IMR-90 (cell line): ENCODE results near the gene GABRB3. TPM values are rescaled to one million over a fixed set of nuclear protein-coding genes. Genes with fewer than 3 reads are reported as not detected.

Experiments
- ATAC-seq: fragments of 200-7000 bp; cut with Tn5 transposase; 2 replicates; pipeline ENCODE4 v1.9.1; 2020; ENCODE audit warnings: low read depth, mild to moderate bottlenecking, moderate library complexity
- BruUV-seq: library from RNA; stranded (reverse); fragments of 400-500 nt; replicated peaks from 2 replicates; lab custom pipeline; 2021; lab: Mats Ljungman, UMichigan
- CTCF ChIA-PET: fragments of 300-600 bp; formaldehyde crosslinking; extraction: SDS; loops from one replicate; lab custom pipeline; 2021; ENCODE audit warnings: antibody characterized with exemption; lab: Yijun Ruan, JAX
- POLR2A ChIA-PET: fragments of 300-600 bp; sonication (Branson Sonifier 250); formaldehyde crosslinking; loops from one replicate; lab custom pipeline; 2022; ENCODE audit warnings: antibody characterized with exemption; ENCODE audit not compliant: unreplicated experiment; lab: Charles Lee
- DNase-seq: peaks from one replicate; pipeline ENCODE4 v3.0.0; 2013
- H2AFZ ChIP-seq: replicated peaks from 2 replicates; pipeline ENCODE3; 2013; ENCODE audit warnings: low read length, mild to moderate bottlenecking; ENCODE audit not compliant: poor library complexity
- H2AK5ac ChIP-seq: 2 replicates; pipeline ENCODE4 v1.6.1; 2013; ENCODE audit warnings: low read depth, low read length, inconsistent platforms
- H2AK9ac ChIP-seq: replicated peaks from 2 replicates; pipeline ENCODE3; 2013; ENCODE audit warnings: mild to moderate bottlenecking, low read depth, low read length, moderate library complexity; ENCODE audit not compliant: poor library complexity
- H2BK120ac ChIP-seq: 2 replicates; pipeline ENCODE4 v1.6.1; 2013; ENCODE audit warnings: low read depth, low read length, inconsistent platforms
- H2BK15ac ChIP-seq: 3 replicates; pipeline ENCODE4 v1.6.1; 2013; ENCODE audit warnings: low read depth, low read length, inconsistent platforms
- H2BK20ac ChIP-seq: 2 replicates; pipeline ENCODE4 v1.6.1; 2013; ENCODE audit warnings: low read depth, mild to moderate bottlenecking, inconsistent platforms, low read length, moderate library complexity
- H2BK5ac ChIP-seq: 2 replicates; pipeline ENCODE4 v1.6.1; 2013; ENCODE audit warnings: mild to moderate bottlenecking, low read depth, low read length, inconsistent platforms; ENCODE audit not compliant: poor library complexity, severe bottlenecking
- H3K14ac ChIP-seq: replicated peaks from 2 replicates; pipeline ENCODE4 v1.6.1; 2013; ENCODE audit warnings: low read depth, low read length, inconsistent platforms
- H3K18ac ChIP-seq: 2 replicates; pipeline ENCODE4 v1.6.1; 2013; ENCODE audit warnings: low read depth, low read length, control low read depth
- H3K23ac ChIP-seq: 2 replicates; pipeline ENCODE4 v1.6.1; 2013; ENCODE audit warnings: low read depth, low read length, inconsistent platforms
- H3K27ac ChIP-seq: 2 replicates; pipeline ENCODE4 v1.5.1; 2013; ENCODE audit warnings: mild to moderate bottlenecking, control low read depth, low read length; ENCODE audit not compliant: insufficient read depth
- H3K27me3 ChIP-seq: 2 replicates; pipeline ENCODE4 v1.6.1; 2013; ENCODE audit warnings: low read length; ENCODE audit not compliant: control insufficient read depth, insufficient read depth
- H3K36me3 ChIP-seq: 2 replicates; pipeline ENCODE4 v1.6.1; 2013; ENCODE audit warnings: low read length, mixed read lengths; ENCODE audit not compliant: control insufficient read depth, insufficient read depth
- H3K4ac ChIP-seq: 2 replicates; pipeline ENCODE4 v1.6.1; 2013; ENCODE audit warnings: low read depth, low read length, inconsistent platforms
- H3K4me1 ChIP-seq: 2 replicates; pipeline ENCODE4 v1.6.1; 2013; ENCODE audit warnings: low read length, mixed read lengths; ENCODE audit not compliant: control insufficient read depth, insufficient read depth
- H3K4me2 ChIP-seq: 2 replicates; pipeline ENCODE4 v1.6.1; 2013; ENCODE audit warnings: low read depth, mild to moderate bottlenecking, control low read depth, low read length, moderate library complexity
- H3K4me3 ChIP-seq: 2 replicates; pipeline ENCODE4 v1.5.1; 2013; ENCODE audit warnings: low read depth, mild to moderate bottlenecking, control low read depth, low read length, moderate library complexity; ENCODE audit not compliant: insufficient read depth
- H3K56ac ChIP-seq: 2 replicates; pipeline ENCODE4 v1.6.1; 2013; ENCODE audit warnings: low read length, inconsistent platforms; ENCODE audit not compliant: insufficient read depth; ENCODE audit errors: extremely low read depth
- H3K79me1 ChIP-seq, 2 experiments: 2 replicates each; pipeline ENCODE4 v1.6.1; 2013; ENCODE audit warnings: low read length in 2 of 2, inconsistent platforms in 1 of 2, low read depth in 1 of 2
- H3K9ac ChIP-seq: 2 replicates; pipeline ENCODE4 v1.6.1; 2013; ENCODE audit warnings: low read depth, low read length, control low read depth
- H3K9me1 ChIP-seq: 2 replicates; pipeline ENCODE4 v1.6.1; 2013; ENCODE audit warnings: low read length, inconsistent platforms; ENCODE audit not compliant: insufficient read depth
- H3K9me3 ChIP-seq: 2 replicates; pipeline ENCODE4 v1.6.1; 2013; ENCODE audit warnings: low read length; ENCODE audit not compliant: control insufficient read depth, insufficient read depth
- H4K20me1 ChIP-seq: 2 replicates; pipeline ENCODE4 v1.6.1; 2013; ENCODE audit warnings: low read length, inconsistent platforms; ENCODE audit not compliant: insufficient read depth
- H4K5ac ChIP-seq: 2 replicates; pipeline ENCODE4 v1.6.1; 2013; ENCODE audit warnings: mild to moderate bottlenecking, low read depth, low read length, control low read depth
- H4K8ac ChIP-seq, 2 experiments: 2 replicates each; pipeline ENCODE4 v1.6.1; 2013; ENCODE audit warnings: low read depth in 2 of 2, low read length in 2 of 2, control low read depth in 1 of 2, inconsistent platforms in 1 of 2
- H4K91ac ChIP-seq: 2 replicates; pipeline ENCODE4 v1.6.1; 2013; ENCODE audit warnings: low read depth, low read length, inconsistent platforms; ENCODE audit not compliant: insufficient read depth
- BHLHE40 ChIP-seq: fragments of 150-350 bp; IDR thresholded peaks from 2 replicates; pipeline ENCODE4 v1.6.1; 2016; ENCODE audit warnings: mild to moderate bottlenecking, low read depth, low read length
- CEBPB ChIP-seq: IDR thresholded peaks from 2 replicates; pipeline ENCODE4 v1.6.1; 2012; ENCODE audit warnings: low read depth, low read length, improper control_type of control experiment
- CHD1 ChIP-seq: IDR thresholded peaks from 2 replicates; pipeline ENCODE4 v1.6.1; 2012; ENCODE audit warnings: low read depth, low read length, improper control_type of control experiment
- FOS ChIP-seq: fragments of 150-350 bp; IDR thresholded peaks from 2 replicates; pipeline ENCODE4 v1.6.1; 2016; ENCODE audit warnings: low read depth, low read length
- MXI1 ChIP-seq: IDR thresholded peaks from 2 replicates; pipeline ENCODE4 v1.6.1; 2012; ENCODE audit warnings: low read depth, mild to moderate bottlenecking, low read length, moderate library complexity, borderline replicate concordance
- NFE2L2 ChIP-seq: fragments of 150-350 bp; IDR thresholded peaks from 2 replicates; pipeline ENCODE4 v1.6.1; 2016; ENCODE audit warnings: low read depth, mild to moderate bottlenecking, low read length
- POLR2A ChIP-seq: IDR thresholded peaks from 2 replicates; pipeline ENCODE4 v1.6.1; 2012; ENCODE audit warnings: mild to moderate bottlenecking, low read depth, low read length
- RCOR1 ChIP-seq: IDR thresholded peaks from 2 replicates; pipeline ENCODE4 v1.6.1; 2012; ENCODE audit warnings: mild to moderate bottlenecking, low read length, improper control_type of control experiment; ENCODE audit not compliant: insufficient replicate concordance
- RFX5 ChIP-seq: IDR thresholded peaks from 2 replicates; pipeline ENCODE4 v1.8.0; 2012; ENCODE audit warnings: low read depth, mild to moderate bottlenecking, low read length, moderate library complexity
- SMC3 ChIP-seq: fragments of 150-350 bp; IDR thresholded peaks from 2 replicates; pipeline ENCODE4 v1.6.1; 2016; ENCODE audit warnings: low read depth, mild to moderate bottlenecking, antibody characterized with exemption, low read length, moderate library complexity
- WGBS, 2 experiments: methylation state at CpG; one replicate each; pipeline versions ENCODE4 v1.1.5 to v1.1.7; 2013; ENCODE audit warnings: missing lambda C conversion rate in 2 of 2; ENCODE audit not compliant: insufficient read length in 1 of 2; ENCODE audit errors: extremely low coverage in 2 of 2; 5-methylcytosine and 5-hydroxymethylcytosine counted together
- dilution Hi-C: fragments of 300-500 bp; cut with HindIII; formaldehyde crosslinking; loops from one replicate; pipeline ENCODE4 v1.14.3; 2018; ENCODE audit warnings: low sequenced_read_pairs; ENCODE audit not compliant: unreplicated experiment
- in situ Hi-C: fragments of 300-500 bp; cut with MboI; formaldehyde crosslinking; loops from 3 replicates; pipeline ENCODE4 v1.14.3; 2019; ENCODE audit warnings: low sequenced_read_pairs, inconsistent platforms, mixed read lengths
- intact Hi-C: fragments of 100-400 bp; cut with micrococcal nuclease; formaldehyde crosslinking; loops from 2 replicates; pipeline ENCODE4 v1.10.0; 2022
- polyA plus RNA-seq, 3 experiments: library from polyadenylated mRNA; depleted of rRNA; stranded (reverse); fragments of >200 nt; gene quantifications; 2 replicates each; pipeline ENCODE4 v1.2.3, GENCODE V29; 2012; ENCODE audit warnings: low replicate concordance in 1 of 3
- total RNA-seq: library from RNA; depleted of rRNA; stranded (reverse); fragments of >200 nt; gene quantifications from 2 replicates; pipeline ENCODE4 v1.2.3, GENCODE V29; 2012
- TF ChIP-seq, protein P1 (sequence below): conservative IDR thresholded peaks from 2 replicates; pipeline ENCODE4 v1.5.1; 2012; ENCODE audit warnings: mild to moderate bottlenecking, low read depth, low read length, improper control_type of control experiment
- TF ChIP-seq, protein P2 (sequence below): fragments of 150-350 bp; IDR thresholded peaks from 2 replicates; pipeline ENCODE4 v1.6.1; 2017; ENCODE audit warnings: mild to moderate bottlenecking, antibody characterized with exemption, low read length, low read depth

Gene GABRB3
- total and polyA plus RNA-seq, 2 of the 4 experiments (the other 2 are of a cell fraction), result 0.36 to 0.54 TPM

GRCh38 chr15:26635614-26636013, 137.3 kb downstream of the GABRB3 start:
- dilution Hi-C loops, result no loop called here
- Histone ChIP-seq H3K9ac (no peak overlapping the region), H2AK9ac (no peak overlapping the region), H2BK15ac (no peak overlapping the region), H4K20me1 (no peaks in the 10 kb centered on the region), H4K8ac (no peak overlapping the region), H3K4me1 (no peaks in the 10 kb centered on the region), H3K18ac (no peak overlapping the region), H3K9me3 (peaks cover 11% of the 10 kb centered on the region), H3K79me1 (no peaks in the 10 kb centered on the region), H3K36me3 (no peaks in the 10 kb centered on the region), H3K4ac (no peak overlapping the region), H2BK5ac (no peak overlapping the region), H4K91ac (no peak overlapping the region), H3K14ac (no peak overlapping the region), H3K27ac (no peak overlapping the region), H3K4me3 (no peak overlapping the region), H4K5ac (no peak overlapping the region), H3K23ac (no peak overlapping the region), H3K9me1 (no peaks in the 10 kb centered on the region), H3K4me2 (no peak overlapping the region), H3K27me3 (no peaks in the 10 kb centered on the region), H2AK5ac (no peak overlapping the region), H2BK20ac (no peak overlapping the region), H2BK120ac (no peak overlapping the region), H3K56ac (no peak overlapping the region), H2AFZ (no peak overlapping the region)
- ChIA-PET CTCF (no interaction called here), POLR2A (no interaction called here)
- no CpG with 5 or more reads among the region's 2 CpGs for WGBS, 2 experiments
- no peak for DNase-seq
- in situ Hi-C loops, result no loop called here
- BruUV-seq, result no TSS peak
- intact Hi-C loops, result no loop called here
- ATAC-seq, result no peak
- TF ChIP-seq MXI1, result no peak
- no peak for TF ChIP-seq CHD1
- TF ChIP-seq RFX5, result no peak
- TF ChIP-seq, protein P1, sequence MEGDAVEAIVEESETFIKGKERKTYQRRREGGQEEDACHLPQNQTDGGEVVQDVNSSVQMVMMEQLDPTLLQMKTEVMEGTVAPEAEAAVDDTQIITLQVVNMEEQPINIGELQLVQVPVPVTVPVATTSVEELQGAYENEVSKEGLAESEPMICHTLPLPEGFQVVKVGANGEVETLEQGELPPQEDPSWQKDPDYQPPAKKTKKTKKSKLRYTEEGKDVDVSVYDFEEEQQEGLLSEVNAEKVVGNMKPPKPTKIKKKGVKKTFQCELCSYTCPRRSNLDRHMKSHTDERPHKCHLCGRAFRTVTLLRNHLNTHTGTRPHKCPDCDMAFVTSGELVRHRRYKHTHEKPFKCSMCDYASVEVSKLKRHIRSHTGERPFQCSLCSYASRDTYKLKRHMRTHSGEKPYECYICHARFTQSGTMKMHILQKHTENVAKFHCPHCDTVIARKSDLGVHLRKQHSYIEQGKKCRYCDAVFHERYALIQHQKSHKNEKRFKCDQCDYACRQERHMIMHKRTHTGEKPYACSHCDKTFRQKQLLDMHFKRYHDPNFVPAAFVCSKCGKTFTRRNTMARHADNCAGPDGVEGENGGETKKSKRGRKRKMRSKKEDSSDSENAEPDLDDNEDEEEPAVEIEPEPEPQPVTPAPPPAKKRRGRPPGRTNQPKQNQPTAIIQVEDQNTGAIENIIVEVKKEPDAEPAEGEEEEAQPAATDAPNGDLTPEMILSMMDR, result no peak
- TF ChIP-seq, protein P2, sequence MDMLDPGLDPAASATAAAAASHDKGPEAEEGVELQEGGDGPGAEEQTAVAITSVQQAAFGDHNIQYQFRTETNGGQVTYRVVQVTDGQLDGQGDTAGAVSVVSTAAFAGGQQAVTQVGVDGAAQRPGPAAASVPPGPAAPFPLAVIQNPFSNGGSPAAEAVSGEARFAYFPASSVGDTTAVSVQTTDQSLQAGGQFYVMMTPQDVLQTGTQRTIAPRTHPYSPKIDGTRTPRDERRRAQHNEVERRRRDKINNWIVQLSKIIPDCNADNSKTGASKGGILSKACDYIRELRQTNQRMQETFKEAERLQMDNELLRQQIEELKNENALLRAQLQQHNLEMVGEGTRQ, result no peak
- TF ChIP-seq POLR2A, result no peak
- no peak for TF ChIP-seq NFE2L2
- no peak for TF ChIP-seq RCOR1
- no peak for TF ChIP-seq SMC3
- no peak for TF ChIP-seq CEBPB
- no peak for TF ChIP-seq FOS
- TF ChIP-seq BHLHE40, result no peak
